T follicular helper cell (primary cell): ENCODE data around the gene HTN1.
"Not testable (repeated sequence)": the region's sequence is repeated elsewhere in the genome, so short reads cannot be mapped to it uniquely, and the experiment has no call there.

Experiments
- DNase-seq: peaks from one replicate; pipeline ENCODE4 v3.0.0-alpha.2; 2020; ENCODE audit warnings: low read depth
- total RNA-seq, 2 experiments: gene quantifications; one replicate each; lab custom pipeline; 2026; lab: John Stamatoyannopoulos, UW

HTN1 gene
- 0 reads per million in 2 experiments for total RNA-seq

GRCh38 chr4:70050138-70050537, at the start of gene HTN1:
TSS of gene HTN1 (plus strand) at chr4:70050438. CDS start at chr4:70053077, 2,639 bp downstream.
- not testable (repeated sequence) for DNase-seq

- no peak for DNase-seq
Measured at GRCh38 chr4:70000711-70001110, 49.5 kb upstream of the HTN1 start.

- no peak for DNase-seq
Measured at GRCh38 chr4:70002507-70002906, 47.7 kb upstream of the HTN1 start.

- DNase-seq: no peak
Measured at GRCh38 chr4:70008771-70009170, 41.5 kb upstream of the HTN1 start.

- not testable (repeated sequence) for DNase-seq
Measured at GRCh38 chr4:70019006-70019405, 31.2 kb upstream of the HTN1 start.

- DNase-seq: no peak
Measured at GRCh38 chr4:70023218-70023617, 27.0 kb upstream of the HTN1 start.

GRCh38 chr4:70027011-70027410, 23.2 kb upstream of the HTN1 start:
- DNase-seq: no peak

- DNase-seq: not testable (repeated sequence)
Measured at GRCh38 chr4:70028159-70028558, 22.1 kb upstream of the HTN1 start, which contains the start of gene HTN3. TSS of gene HTN3 (plus strand) at chr4:70028459. CDS start at chr4:70030741, 2,282 bp downstream.

- not testable (repeated sequence) for DNase-seq
Measured at GRCh38 chr4:70037559-70037958, 12.7 kb upstream of the HTN1 start.

GRCh38 chr4:70039928-70040327, 10.3 kb upstream of the HTN1 start:
- DNase-seq: not testable (repeated sequence)

GRCh38 chr4:70041652-70042286, 8.5 kb upstream of the HTN1 start:
- DNase-seq: no peak

- not testable (repeated sequence) for DNase-seq
Measured at GRCh38 chr4:70056534-70056933, 6.3 kb downstream of the HTN1 start.

- DNase-seq: no peak
Measured at GRCh38 chr4:70057651-70058050, 7.4 kb downstream of the HTN1 start.

- DNase-seq: no peak
Measured at GRCh38 chr4:70059149-70059548, 8.9 kb downstream of the HTN1 start.

GRCh38 chr4:70062000-70062399, 11.8 kb downstream of the HTN1 start:
- no peak for DNase-seq

GRCh38 chr4:70080205-70080604, 30.0 kb downstream of the HTN1 start:
- DNase-seq: no peak

- no peak for DNase-seq
Measured at GRCh38 chr4:70099206-70099605, 49.0 kb downstream of the HTN1 start.
